ENCODE results near the gene PAX2. TPM values are rescaled to one million over a fixed set of nuclear protein-coding genes. Genes with fewer than 3 reads are reported as not detected.

PAX2 gene
- total and polyA plus RNA-seq, 2 of the 8 experiments (the other 6 are each of a cell fraction or from before 2014, with no cell fraction given) = 0.02 TPM; not detected in 1

DNA sequence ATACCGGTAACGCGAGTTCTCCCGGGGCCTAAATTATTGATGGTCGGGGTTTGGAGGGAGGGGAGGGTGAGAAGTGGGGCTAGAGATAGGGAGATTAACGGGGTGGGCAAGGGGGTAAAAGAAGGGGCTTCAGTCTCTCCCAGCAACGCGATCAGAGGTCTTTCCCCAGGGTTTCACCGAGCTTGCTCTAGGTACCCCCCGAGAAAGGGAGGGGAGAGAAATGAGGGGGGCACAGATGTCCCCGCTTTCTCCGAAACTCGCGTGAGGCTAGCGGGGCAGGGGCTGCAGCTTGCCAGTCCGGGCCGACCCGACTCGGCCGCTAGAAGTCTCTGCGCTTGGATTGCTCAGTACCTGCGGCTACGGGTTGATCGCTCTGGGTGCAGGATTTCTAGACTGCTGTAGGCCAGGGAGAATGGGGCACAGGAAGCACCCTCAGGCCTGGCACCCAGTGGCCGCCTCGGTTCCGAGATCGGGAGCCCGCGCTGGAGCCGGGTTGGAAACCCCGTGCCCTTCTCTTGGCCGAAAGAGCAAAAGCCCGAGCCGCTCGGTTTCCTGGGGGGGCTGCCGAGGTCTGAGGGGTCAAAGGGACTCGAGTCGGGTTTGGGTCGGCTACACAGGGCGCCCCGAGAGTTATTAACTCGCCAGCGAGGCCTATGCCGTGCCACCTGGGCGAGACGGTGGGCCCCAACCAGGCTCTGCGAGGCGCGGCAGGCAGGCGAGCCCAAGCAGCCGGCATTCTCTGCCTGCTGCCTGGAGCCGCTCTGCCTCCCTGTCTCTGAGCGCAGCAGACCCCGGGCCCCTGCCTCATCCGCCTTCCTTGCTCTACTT is 3.1 kb downstream of the PAX2 start (continued):
- TF ChIP-seq, protein P1, sequence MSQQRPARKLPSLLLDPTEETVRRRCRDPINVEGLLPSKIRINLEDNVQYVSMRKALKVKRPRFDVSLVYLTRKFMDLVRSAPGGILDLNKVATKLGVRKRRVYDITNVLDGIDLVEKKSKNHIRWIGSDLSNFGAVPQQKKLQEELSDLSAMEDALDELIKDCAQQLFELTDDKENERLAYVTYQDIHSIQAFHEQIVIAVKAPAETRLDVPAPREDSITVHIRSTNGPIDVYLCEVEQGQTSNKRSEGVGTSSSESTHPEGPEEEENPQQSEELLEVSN (IDR thresholded peaks at IDR 0.05) = no peak
- TF ChIP-seq ZNF274 (IDR thresholded peaks at IDR 0.05; ENCODE audit: borderline replicate concordance, extremely low read depth, low read length) (no peak), RBBP5 (IDR thresholded peaks at IDR 0.05; ENCODE audit: borderline replicate concordance, low read depth, low read length) (no peak), KDM5A (IDR thresholded peaks at IDR 0.05; ENCODE audit: low read length) (no peak), EGR1 (IDR thresholded peaks at IDR 0.05; ENCODE audit: borderline replicate concordance, low read depth, low read length) (no peak), CBX5 (IDR thresholded peaks at IDR 0.05; ENCODE audit: low read depth, low read length) (no peak), BRCA1 (IDR thresholded peaks at IDR 0.05; ENCODE audit: low read depth, low read length) (no peak), JUND (IDR thresholded peaks at IDR 0.05; ENCODE audit: low read length) (no peak), CHD1 (IDR thresholded peaks at IDR 0.05; ENCODE audit: low read depth, low read length) (no peak), CEBPB (IDR thresholded peaks at IDR 0.05; ENCODE audit: low read depth, low read length) (no peak), SP4 (IDR thresholded peaks at IDR 0.05; ENCODE audit: low read length) (no peak), GABPA (IDR thresholded peaks at IDR 0.05; ENCODE audit: borderline replicate concordance, insufficient read depth, low read length) (no peak), HDAC2 (IDR thresholded peaks at IDR 0.05; ENCODE audit: borderline replicate concordance in 1 of 2, low read depth in 2 of 2, low read length in 2 of 2) (no peak), SP2 (IDR thresholded peaks at IDR 0.05; ENCODE audit: low read length) (no peak), TAF7 (optimal IDR thresholded peaks at IDR 0.05; ENCODE audit: borderline replicate concordance, low read depth, low read length) (no peak), EZH2 (IDR thresholded peaks at IDR 0.05; ENCODE audit: low read depth, low read length, severe bottlenecking) (peak; percentile 50), SAP30 (IDR thresholded peaks at IDR 0.05; ENCODE audit: insufficient read depth, insufficient replicate concordance, low read length) (no peak)

All from H1 (cell line).